K562 (cell line): ENCODE measurements around the gene TMEM129. TPM values are rescaled to one million over a fixed set of nuclear protein-coding genes. Genes with fewer than 3 reads are reported as not detected.

Experiments
- CBFB ChIP-seq: sonication (generic); formaldehyde crosslinking; IDR thresholded peaks from 2 replicates; pipeline ENCODE4 v1.4.0; 2020; ENCODE audit warnings: mild to moderate bottlenecking, missing genetic modification reagents
- GTF3C2 ChIP-seq: IDR thresholded peaks from 3 replicates; pipeline ENCODE4 v1.6.1; 2011; ENCODE audit warnings: borderline replicate concordance, mild to moderate bottlenecking, moderate library complexity; ENCODE audit not compliant: insufficient read length; ENCODE audit errors: extremely low read depth
- KDM5B ChIP-seq: fragments of 200-600 bp; sonication (generic); IDR thresholded peaks from 2 replicates; pipeline ENCODE4 v1.6.1; 2012; ENCODE audit warnings: low read depth, mild to moderate bottlenecking, moderate library complexity, low read length, control low read depth, inconsistent platforms; ENCODE audit not compliant: insufficient replicate concordance
- MTA3 ChIP-seq: fragments of 450-650 bp; formaldehyde crosslinking; IDR thresholded peaks from 2 replicates; pipeline ENCODE4 v1.6.1; 2017; ENCODE audit warnings: mild to moderate bottlenecking, borderline replicate concordance
- POLR2G ChIP-seq: fragments of 200-400 bp; formaldehyde crosslinking; IDR thresholded peaks from 2 replicates; pipeline ENCODE4 v1.6.1; 2017; ENCODE audit warnings: low read depth, mild to moderate bottlenecking, antibody characterized with exemption, low read length, moderate library complexity
- RUNX1 ChIP-seq: sonication (generic); IDR thresholded peaks from 2 replicates; pipeline ENCODE4 v1.6.1; 2016; ENCODE audit warnings: antibody characterized with exemption, low read depth
- ZNF134 ChIP-seq: fragments of 250-450 bp; sonication (Bioruptor Pico); conservative IDR thresholded peaks from 2 replicates; pipeline ENCODE4 v1.4.0; 2020
- ZNF398 ChIP-seq: fragments of 250-450 bp; sonication (Bioruptor Pico); IDR thresholded peaks from 2 replicates; pipeline ENCODE4 v1.8.0; 2021; ENCODE audit warnings: moderate library complexity, mild to moderate bottlenecking, inconsistent platforms
- ZNF644 ChIP-seq: fragments of 200-800 bp; sonication (Bioruptor generic); IDR thresholded peaks from 2 replicates; pipeline ENCODE4 v1.6.1; 2016; ENCODE audit warnings: low read depth, missing genetic modification characterization, missing compliant biosample characterization
- polyA plus RNA-seq, 8 experiments: library from polyadenylated mRNA; depleted of rRNA in 4 of 8; stranded (reverse) in 5 of 8; unstranded in 3 of 8; fragments of >200 nt; fragmentation: Nextera tagmentation in 2 of 8; fragmentation: Illumina TruSeq in 1 of 8; extraction: Ambion mirVana in 2 of 8; extraction: Trizol in 1 of 8; gene quantifications; 2 replicates each; pipeline versions ENCODE4 v1.2.1 to v1.2.3, GENCODE V29; 2011 to 2014; ENCODE audit warnings: inconsistent platforms in 1 of 8, missing spikeins in 1 of 8
- total RNA-seq, 7 experiments: library from RNA; depleted of rRNA in 6 of 7; stranded (reverse); fragments of >200 nt in 6 of 7; fragmentation: Illumina TruSeq in 2 of 7; extraction: Trizol in 2 of 7; gene quantifications; 2 replicates each; pipeline versions ENCODE4 v1.2.1 to v1.2.3, GENCODE V29; 2011 to 2021; ENCODE audit warnings: low replicate concordance in 1 of 7
- TF ChIP-seq, protein P1 (sequence below), 2 experiments: fragments of 450-650 bp; IDR thresholded peaks; 2 replicates each; pipeline ENCODE4 v1.6.1; 2018; ENCODE audit warnings: mild to moderate bottlenecking in 2 of 2, low read depth in 1 of 2; ENCODE audit not compliant: partially characterized antibody in 2 of 2
- TF ChIP-seq, protein P2 (sequence below): sonication (generic); formaldehyde crosslinking; IDR thresholded peaks from 2 replicates; pipeline ENCODE4 v1.8.0; 2022; ENCODE audit warnings: mild to moderate bottlenecking, missing genetic modification reagents

TMEM129 gene
- total and polyA plus RNA-seq, 9 of the 15 experiments (the other 6 are each of a cell fraction or from before 2014, with no cell fraction given) = 0.34 to 47.2 (median 18.8) TPM

GRCh38 chr4:1715002-1715758 lies 5.9 kb downstream of the TMEM129 start (continued):
- TF ChIP-seq MTA3 (no peak), ZNF134 (no peak), GTF3C2 (no peak), CBFB (CRISPR knock-in tag) (no peak), KDM5B (peak; percentile 33), RUNX1 (0 out of 2 replicates have a peak, but pooled peaks have one; percentile 21), POLR2G (peak; percentile 8; the same call in 1 of the 2 replicates), ZNF644 (no peak), ZNF398 (CRISPR knock-in tag) (no peak)
- TF ChIP-seq, protein P1, sequence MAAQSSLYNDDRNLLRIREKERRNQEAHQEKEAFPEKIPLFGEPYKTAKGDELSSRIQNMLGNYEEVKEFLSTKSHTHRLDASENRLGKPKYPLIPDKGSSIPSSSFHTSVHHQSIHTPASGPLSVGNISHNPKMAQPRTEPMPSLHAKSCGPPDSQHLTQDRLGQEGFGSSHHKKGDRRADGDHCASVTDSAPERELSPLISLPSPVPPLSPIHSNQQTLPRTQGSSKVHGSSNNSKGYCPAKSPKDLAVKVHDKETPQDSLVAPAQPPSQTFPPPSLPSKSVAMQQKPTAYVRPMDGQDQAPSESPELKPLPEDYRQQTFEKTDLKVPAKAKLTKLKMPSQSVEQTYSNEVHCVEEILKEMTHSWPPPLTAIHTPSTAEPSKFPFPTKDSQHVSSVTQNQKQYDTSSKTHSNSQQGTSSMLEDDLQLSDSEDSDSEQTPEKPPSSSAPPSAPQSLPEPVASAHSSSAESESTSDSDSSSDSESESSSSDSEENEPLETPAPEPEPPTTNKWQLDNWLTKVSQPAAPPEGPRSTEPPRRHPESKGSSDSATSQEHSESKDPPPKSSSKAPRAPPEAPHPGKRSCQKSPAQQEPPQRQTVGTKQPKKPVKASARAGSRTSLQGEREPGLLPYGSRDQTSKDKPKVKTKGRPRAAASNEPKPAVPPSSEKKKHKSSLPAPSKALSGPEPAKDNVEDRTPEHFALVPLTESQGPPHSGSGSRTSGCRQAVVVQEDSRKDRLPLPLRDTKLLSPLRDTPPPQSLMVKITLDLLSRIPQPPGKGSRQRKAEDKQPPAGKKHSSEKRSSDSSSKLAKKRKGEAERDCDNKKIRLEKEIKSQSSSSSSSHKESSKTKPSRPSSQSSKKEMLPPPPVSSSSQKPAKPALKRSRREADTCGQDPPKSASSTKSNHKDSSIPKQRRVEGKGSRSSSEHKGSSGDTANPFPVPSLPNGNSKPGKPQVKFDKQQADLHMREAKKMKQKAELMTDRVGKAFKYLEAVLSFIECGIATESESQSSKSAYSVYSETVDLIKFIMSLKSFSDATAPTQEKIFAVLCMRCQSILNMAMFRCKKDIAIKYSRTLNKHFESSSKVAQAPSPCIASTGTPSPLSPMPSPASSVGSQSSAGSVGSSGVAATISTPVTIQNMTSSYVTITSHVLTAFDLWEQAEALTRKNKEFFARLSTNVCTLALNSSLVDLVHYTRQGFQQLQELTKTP (IDR thresholded peaks at IDR 0.05; ENCODE audit: low read depth in 1 of 2, partially characterized antibody in 2 of 2) = no peak
- TF ChIP-seq, protein P2, sequence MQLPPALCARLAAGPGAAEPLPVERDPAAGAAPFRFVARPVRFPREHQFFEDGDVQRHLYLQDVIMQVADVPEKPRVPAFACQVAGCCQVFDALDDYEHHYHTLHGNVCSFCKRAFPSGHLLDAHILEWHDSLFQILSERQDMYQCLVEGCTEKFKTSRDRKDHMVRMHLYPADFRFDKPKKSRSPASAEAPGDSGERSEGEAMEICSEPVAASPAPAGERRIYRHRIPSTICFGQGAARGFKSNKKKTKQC = no peak
